H1 (cell line): ENCODE data around the gene ASPHD2. TPM values are rescaled to one million over a fixed set of nuclear protein-coding genes. Genes with fewer than 3 reads are reported as not detected.

Experiments
- CTCF ChIA-PET: fragments of 300-600 bp; sonication (Branson Sonifier 250); formaldehyde crosslinking; loops from one replicate; lab custom pipeline; 2021; ENCODE audit not compliant: partially characterized antibody; lab: Charles Lee
- POLR2A ChIA-PET: fragments of 300-600 bp; sonication (Branson Sonifier 250); formaldehyde crosslinking; loops from one replicate; lab custom pipeline; 2021; ENCODE audit warnings: inconsistent platforms; ENCODE audit not compliant: partially characterized antibody; lab: Charles Lee
- DNase-seq, 2 experiments: peaks; one replicate each; pipeline versions ENCODE4 v3.0.0 to v3.0.0-alpha.2; 2010 to 2022; ENCODE audit warnings: low spot score in 2 of 2, low read depth in 1 of 2, mixed read lengths in 1 of 2
- FAIRE-seq: peaks from 2 replicates; lab custom pipeline; 2011; peaks lifted over from hg19 to GRCh38; lab: Jason Lieb, UNC
- H2AFZ ChIP-seq: 2 replicates; pipeline ENCODE4 v1.8.1; 2012; ENCODE audit warnings: low read length, inconsistent platforms
- H2AK5ac ChIP-seq: 2 replicates; pipeline ENCODE4 v1.6.1; 2013; ENCODE audit warnings: low read depth, low read length
- H2BK120ac ChIP-seq: replicated peaks from 2 replicates; pipeline ENCODE3; 2013; ENCODE audit warnings: low read depth, low read length, inconsistent platforms
- H2BK12ac ChIP-seq: 2 replicates; pipeline ENCODE4 v1.6.1; 2013; ENCODE audit warnings: low read depth, low read length
- H2BK15ac ChIP-seq: 2 replicates; pipeline ENCODE4 v1.6.1; 2013; ENCODE audit warnings: low read length
- H2BK20ac ChIP-seq: 2 replicates; pipeline ENCODE4 v1.6.1; 2013; ENCODE audit warnings: low read length
- H2BK5ac ChIP-seq: 2 replicates; pipeline ENCODE4 v1.6.1; 2013; ENCODE audit warnings: low read depth, low read length
- H3K14ac ChIP-seq: 2 replicates; pipeline ENCODE4 v1.6.1; 2013; ENCODE audit warnings: inconsistent platforms; ENCODE audit not compliant: insufficient read length
- H3K18ac ChIP-seq: 2 replicates; pipeline ENCODE4 v1.6.1; 2013; ENCODE audit warnings: low read length; ENCODE audit errors: extremely low read depth
- H3K23ac ChIP-seq: 2 replicates; pipeline ENCODE4 v1.6.1; 2013; ENCODE audit warnings: inconsistent platforms; ENCODE audit not compliant: insufficient read length
- H3K23me2 ChIP-seq: 2 replicates; pipeline ENCODE4 v1.6.1; 2013; ENCODE audit warnings: low read depth, low read length
- H3K27ac ChIP-seq: 2 replicates; pipeline ENCODE4 v1.6.1; 2011; ENCODE audit warnings: low read depth, low read length, inconsistent platforms
- H3K27me3 ChIP-seq, 4 experiments: replicated peaks in 1 of 4; 1 replicate in 1 of 4; 2 replicates in 3 of 4; pipeline versions ENCODE4 v1.6.1 to v1.8.1; 2011 to 2013; ENCODE audit warnings: low read length in 3 of 4, mild to moderate bottlenecking in 3 of 4, inconsistent platforms in 2 of 4, mixed read lengths in 2 of 4, moderate library complexity in 1 of 4; ENCODE audit not compliant: control insufficient read depth in 3 of 4, insufficient read depth in 3 of 4; ENCODE audit errors: extremely low read depth in 1 of 4
- H3K36me3 ChIP-seq, 4 experiments: 2 replicates each; pipeline versions ENCODE4 v1.6.1 to v1.8.1; 2011 to 2013; ENCODE audit warnings: mild to moderate bottlenecking in 4 of 4, low read length in 3 of 4, moderate library complexity in 2 of 4, control low read depth in 1 of 4, inconsistent platforms in 1 of 4; ENCODE audit not compliant: insufficient read depth in 4 of 4, control insufficient read depth in 2 of 4
- H3K4ac ChIP-seq: replicated peaks from 2 replicates; pipeline ENCODE3; 2013; ENCODE audit warnings: low read length, low read depth, mixed read lengths, inconsistent platforms; ENCODE audit not compliant: insufficient read length
- H3K4me1 ChIP-seq, 4 experiments: replicated peaks in 1 of 4; 1 replicate in 1 of 4; 2 replicates in 3 of 4; pipeline versions ENCODE4 v1.6.1 to v1.8.1; 2011 to 2013; ENCODE audit warnings: low read length in 3 of 4, inconsistent platforms in 2 of 4, mixed read lengths in 1 of 4; ENCODE audit not compliant: insufficient read depth in 4 of 4, control insufficient read depth in 3 of 4
- H3K4me2 ChIP-seq, 2 experiments: 2 replicates each; pipeline versions ENCODE4 v1.6.1 to v1.8.1; 2011 to 2013; ENCODE audit warnings: low read depth in 2 of 2, low read length in 2 of 2, control low read depth in 1 of 2, inconsistent platforms in 1 of 2, mild to moderate bottlenecking in 1 of 2; ENCODE audit not compliant: insufficient read depth in 1 of 2
- H3K4me3 ChIP-seq, 4 experiments: fragments of 200-600, 300-600 bp in 1 of 4; sonication (generic), shearing (Covaris generic), sonication (Bioruptor Twin) in 1 of 4; 2 replicates each; pipeline versions ENCODE4 v1.5.1 to v1.8.1; 2011 to 2016; ENCODE audit warnings: low read length in 4 of 4, low read depth in 3 of 4, control low read depth in 2 of 4, inconsistent platforms in 2 of 4, mild to moderate bottlenecking in 2 of 4, mixed read lengths in 1 of 4, moderate library complexity in 1 of 4; ENCODE audit not compliant: insufficient read depth in 2 of 4; ENCODE audit errors: extremely low read depth in 1 of 4
- H3K56ac ChIP-seq: replicated peaks from 2 replicates; pipeline ENCODE3; 2013; ENCODE audit warnings: low read depth, mild to moderate bottlenecking, mixed read lengths, low read length, inconsistent platforms; ENCODE audit not compliant: insufficient read length
- H3K79me1 ChIP-seq: 2 replicates; pipeline ENCODE4 v1.6.1; 2013; ENCODE audit warnings: low read depth, low read length, control low read depth
- H3K79me2 ChIP-seq, 2 experiments: 2 replicates each; pipeline versions ENCODE4 v1.6.1 to v1.8.1; 2012 to 2013; ENCODE audit warnings: low read length in 2 of 2, mild to moderate bottlenecking in 2 of 2, inconsistent platforms in 1 of 2; ENCODE audit not compliant: insufficient read depth in 2 of 2, control insufficient read depth in 1 of 2
- H3K9ac ChIP-seq, 4 experiments: replicated peaks in 1 of 4; 1 replicate in 1 of 4; 2 replicates in 3 of 4; pipeline versions ENCODE4 v1.6.1 to v1.8.1; 2011 to 2013; ENCODE audit warnings: low read depth in 3 of 4, low read length in 3 of 4, control low read depth in 2 of 4, mild to moderate bottlenecking in 2 of 4, moderate library complexity in 2 of 4, inconsistent platforms in 1 of 4; ENCODE audit errors: extremely low read depth in 1 of 4
- H3K9me3 ChIP-seq, 2 experiments: 2 replicates each; pipeline versions ENCODE4 v1.6.1 to v1.8.1; 2012 to 2013; ENCODE audit warnings: mild to moderate bottlenecking in 2 of 2, moderate library complexity in 2 of 2, control low read depth in 1 of 2, inconsistent platforms in 1 of 2, low read depth in 1 of 2, low read length in 1 of 2, mixed read lengths in 1 of 2; ENCODE audit not compliant: insufficient read depth in 2 of 2
- H4K20me1 ChIP-seq, 2 experiments: replicated peaks in 1 of 2; 2 replicates each; pipeline versions ENCODE3 to v1.8.1; 2011 to 2013; ENCODE audit warnings: inconsistent platforms in 2 of 2, low read length in 2 of 2, mild to moderate bottlenecking in 1 of 2; ENCODE audit not compliant: insufficient read depth in 2 of 2, control insufficient read depth in 1 of 2
- H4K5ac ChIP-seq: 2 replicates; pipeline ENCODE4 v1.6.1; 2013; ENCODE audit warnings: low read length, low read depth, mixed read lengths, inconsistent platforms; ENCODE audit not compliant: insufficient read length
- H4K8ac ChIP-seq: 2 replicates; pipeline ENCODE4 v1.8.0; 2013; ENCODE audit warnings: mild to moderate bottlenecking, moderate library complexity, low read length, inconsistent platforms; ENCODE audit not compliant: insufficient read depth; ENCODE audit errors: extremely low read depth
- H4K91ac ChIP-seq: replicated peaks from 2 replicates; pipeline ENCODE3; 2013; ENCODE audit warnings: low read length, mixed read lengths, inconsistent platforms; ENCODE audit not compliant: insufficient read length
- ASH2L ChIP-seq: fragments of 200-600, 300-600 bp; sonication (generic); IDR thresholded peaks from one replicate; pipeline ENCODE4 v1.7.1; 2017; ENCODE audit warnings: low read length
- WGBS, 2 experiments: shearing (Covaris generic) in 1 of 2; methylation state at CpG; one replicate each; pipeline versions ENCODE4 v1.1.6 to v1.1.7; 2013 to 2015; ENCODE audit warnings: low lambda C conversion rate in 2 of 2, mixed read lengths in 2 of 2, inconsistent platforms in 1 of 2, low coverage in 1 of 2, missing lambda C conversion rate in 1 of 2; ENCODE audit not compliant: insufficient replicate concordance in 2 of 2, insufficient coverage in 1 of 2, insufficient read length in 1 of 2; ENCODE audit errors: extremely low coverage in 1 of 2, missing lambda C conversion rate in 1 of 2; 5-methylcytosine and 5-hydroxymethylcytosine counted together
- polyA plus RNA-seq, 7 experiments: library from polyadenylated mRNA; depleted of rRNA in 3 of 7; stranded (reverse) in 5 of 7; unstranded in 2 of 7; fragments of >200 nt in 5 of 7; fragments of 200-250 nt in 2 of 7; gene quantifications; 1 replicate in 5 of 7; 2 replicates in 1 of 7; 4 replicates in 1 of 7; pipeline versions ENCODE4 v1.2.1 to v1.2.3, GENCODE V29; 2011 to 2013; ENCODE audit warnings: missing spikeins in 2 of 7, mixed read lengths in 2 of 7
- total RNA-seq: library from RNA; stranded (reverse); fragmentation: NEBNext Ultra II Directional; extraction: Animal tissue kit (Norgen Biotek cat#: 25700); gene quantifications from 2 replicates; pipeline ENCODE4 v1.2.1, GENCODE V29; 2021

The ASPHD2 gene
- total and polyA plus RNA-seq, 2 of the 8 experiments (the other 6 are each of a cell fraction or from before 2014, with no cell fraction given) = 7.2 to 11.0 TPM

GRCh38 chr22:26418620-26419019 is 10.4 kb upstream of the ASPHD2 start:
- Histone ChIP-seq H3K23me2 (no peaks in the 10 kb centered on the region; the same call in 1 of the 2 replicates), H3K36me3 (no peaks in the 10 kb centered on the region), H4K5ac (no peak overlapping the region), H2BK20ac (no peak overlapping the region), H3K9me3 (peaks cover 0 to 3% of the 10 kb centered on the region in 2 experiments; a peak in 1 of 4 replicates), H3K14ac (no peak overlapping the region), H3K79me1 (no peaks in the 10 kb centered on the region), H3K79me2 (no peaks in the 10 kb centered on the region), H3K4me3 (no peak overlapping the region), H2BK12ac (no peak overlapping the region), H2BK15ac (no peak overlapping the region), H3K4me1 (no peaks in the 10 kb centered on the region), H2BK120ac (no peak overlapping the region), H4K8ac (no peak overlapping the region), H3K4me2 (no peak overlapping the region), H3K18ac (no peak overlapping the region), H3K56ac (no peak overlapping the region), H3K27ac (no peak overlapping the region), H3K4ac (no peak overlapping the region), H3K9ac (no peak overlapping the region), H3K23ac (no peak overlapping the region), H2AFZ (0 out of 2 replicates have a peak overlapping the region, but pooled peaks have one; percentile 6), H2AK5ac (no peak overlapping the region), H3K27me3 (no peaks in the 10 kb centered on the region), H4K20me1 (no peaks in the 10 kb centered on the region), H2BK5ac (no peak overlapping the region), H4K91ac (no peak overlapping the region)
- ChIA-PET CTCF (interaction anchor here (0.7 to 1.3 kb wide), 4 partner anchors 14 to 52 kb away, joined by 3 to 6 read pairs (median 4); no protein-coding TSS in a partner anchor), POLR2A (interaction anchor here (1.2 kb wide), 1 partner anchor 65 kb away, joined by 4 read pairs; the partner anchor contains the start of genes HPS4 and SRRD)
- FAIRE-seq = no peak
- no peak for DNase-seq
- TF ChIP-seq ASH2L = no peak
- 86% methylated on average over 3 of the region's 3 CpGs; no CpG with 5 or more reads in 1 of the 2 experiments for WGBS, 2 experiments
